Esophagus (tissue), 2 donors: ENCODE data around the gene USP35. TPM values are rescaled to one million over a fixed set of nuclear protein-coding genes. Genes with fewer than 3 reads are reported as not detected.

Experiments
- H3K27ac ChIP-seq, 2 donors: one replicate each; pipeline ENCODE4 v1.5.1; 2013; ENCODE audit warnings: low read depth in 2 of 2, mild to moderate bottlenecking in 2 of 2, inconsistent platforms in 1 of 2, low read length in 1 of 2, moderate library complexity in 1 of 2
- H3K27me3 ChIP-seq, 2 donors: one replicate each; pipeline ENCODE4 v1.6.1; 2013; ENCODE audit warnings: low read length in 2 of 2, control low read depth in 1 of 2, mild to moderate bottlenecking in 1 of 2; ENCODE audit not compliant: insufficient read depth in 2 of 2, control insufficient read depth in 1 of 2
- H3K36me3 ChIP-seq, 2 donors: one replicate each; pipeline ENCODE4 v1.6.1; 2013; ENCODE audit warnings: low read length in 1 of 2; ENCODE audit not compliant: control insufficient read depth in 2 of 2, insufficient read depth in 2 of 2
- H3K4me1 ChIP-seq, 2 donors: one replicate each; pipeline ENCODE4 v1.6.1; 2013; ENCODE audit warnings: low read length in 1 of 2; ENCODE audit not compliant: control insufficient read depth in 2 of 2, insufficient read depth in 2 of 2
- H3K4me3 ChIP-seq, 2 donors: one replicate each; pipeline ENCODE4 v1.5.1; 2013; ENCODE audit warnings: low read length in 2 of 2, mild to moderate bottlenecking in 2 of 2, low read depth in 1 of 2, moderate library complexity in 1 of 2
- H3K9me3 ChIP-seq, 2 donors: one replicate each; pipeline ENCODE4 v1.6.1; 2013; ENCODE audit warnings: mild to moderate bottlenecking in 2 of 2, low read depth in 1 of 2, low read length in 1 of 2, moderate library complexity in 1 of 2; ENCODE audit not compliant: control insufficient read depth in 2 of 2, insufficient read depth in 1 of 2
- WGBS, 2 donors: extraction: QIAGEN DNeasy Blood & Tissue Kit; methylation state at CpG; one replicate each; pipeline ENCODE4 v1.1.7; 2013; 5-methylcytosine and 5-hydroxymethylcytosine counted together
- polyA plus RNA-seq, 2 donors: library from polyadenylated mRNA; stranded (reverse); fragments of 200-250 nt; gene quantifications; one replicate each; pipeline ENCODE4 v1.2.3, GENCODE V29; 2013
- donor health status: healthy with polysubstance abuse.
- donor health status: Bipolar disorder and iron deficiency.

USP35 gene
- polyA plus RNA-seq, 2 donors, result 4.1 to 7.7 TPM

- Histone ChIP-seq H3K27ac (peak overlapping the region; percentile 31 to 51), H3K9me3 (no peaks in the 10 kb centered on the region), H3K36me3 (peaks cover under 1 to 5% of the 10 kb centered on the region in 2 donors), H3K27me3 (no peaks in the 10 kb centered on the region), H3K4me1 (peaks cover 4 to 5% of the 10 kb centered on the region in 2 donors), H3K4me3 (no peak overlapping the region)
- 68% methylated on average over 2 of the region's 2 CpGs for WGBS, 2 donors
These were observed 7.5 kb upstream of the USP35 start for GRCh38 chr11:78181185-78181584.

GRCh38 chr11:78187366-78188285, 1.1 kb upstream of the USP35 start:
- H3K4me1 ChIP-seq, result peaks cover 11 to 14% of the 10 kb centered on the region in 2 donors
- 16 to 20% methylated on average over 31 of the region's 31 CpGs for WGBS, 2 donors
- peak overlapping the region; percentile 82 to 94 for H3K27ac ChIP-seq
- peak overlapping the region; percentile 63 to 93 for H3K4me3 ChIP-seq
- no peaks in the 10 kb centered on the region for H3K9me3 ChIP-seq
- no peaks in the 10 kb centered on the region for H3K36me3 ChIP-seq
- H3K27me3 ChIP-seq, result no peaks in the 10 kb centered on the region

GRCh38 chr11:78189174-78189724, 530 bp downstream of the USP35 start:
- Histone ChIP-seq H3K9me3 (no peaks in the 10 kb centered on the region), H3K4me3 (peak overlapping the region; percentile 63 to 93), H3K27ac (peak overlapping the region in 1 of 2 donors; percentile 19), H3K36me3 (no peaks in the 10 kb centered on the region), H3K27me3 (no peaks in the 10 kb centered on the region), H3K4me1 (peaks cover 11 to 14% of the 10 kb centered on the region in 2 donors)
- WGBS, 2 donors, result 21 to 29% methylated on average over 18 of the region's 18 CpGs

- Histone ChIP-seq H3K36me3 (no peaks in the 10 kb centered on the region), H3K4me3 (no peak overlapping the region), H3K27me3 (no peaks in the 10 kb centered on the region), H3K27ac (no peak overlapping the region), H3K4me1 (peaks cover 11 to 14% of the 10 kb centered on the region in 2 donors), H3K9me3 (no peaks in the 10 kb centered on the region)
- WGBS, 2 donors, result 50 to 54% methylated on average over 3 of the region's 3 CpGs
These were observed 1.1 kb downstream of the USP35 start for GRCh38 chr11:78189851-78190250.

GRCh38 chr11:78190374-78190773, 1.7 kb downstream of the USP35 start:
- 63 to 64% methylated on average over 3 of the region's 3 CpGs for WGBS, 2 donors

GRCh38 chr11:78190871-78191538, 2.3 kb downstream of the USP35 start:
- 87 to 90% methylated on average over 14 of the region's 14 CpGs for WGBS, 2 donors
- H3K4me1 ChIP-seq, result peaks cover 11 to 14% of the 10 kb centered on the region in 2 donors
- H3K27ac ChIP-seq, result no peak overlapping the region
- no peak overlapping the region for H3K4me3 ChIP-seq
- H3K27me3 ChIP-seq, result no peaks in the 10 kb centered on the region
- no peaks in the 10 kb centered on the region for H3K36me3 ChIP-seq
- H3K9me3 ChIP-seq, result no peaks in the 10 kb centered on the region

More at GRCh38 chr11:78190374-78190773, 1.7 kb downstream of the USP35 start:
- no peak overlapping the region for H3K27ac ChIP-seq
- H3K27me3 ChIP-seq, result no peaks in the 10 kb centered on the region
- peaks cover 11 to 14% of the 10 kb centered on the region in 2 donors for H3K4me1 ChIP-seq
- no peaks in the 10 kb centered on the region for H3K36me3 ChIP-seq
- no peak overlapping the region for H3K4me3 ChIP-seq
- H3K9me3 ChIP-seq, result no peaks in the 10 kb centered on the region

GRCh38 chr11:78192223-78192719, 3.6 kb downstream of the USP35 start:
- 68 to 80% methylated on average over 6 of the region's 6 CpGs for WGBS, 2 donors
- Histone ChIP-seq H3K4me3 (no peak overlapping the region), H3K4me1 (peaks cover 8 to 12% of the 10 kb centered on the region in 2 donors), H3K9me3 (no peaks in the 10 kb centered on the region), H3K27ac (no peak overlapping the region), H3K36me3 (peaks cover 0 to 7% of the 10 kb centered on the region in 2 donors), H3K27me3 (no peaks in the 10 kb centered on the region)

- 84 to 87% methylated on average over 4 of the region's 4 CpGs for WGBS, 2 donors
- no peak overlapping the region for H3K27ac ChIP-seq
These were observed 4.2 kb downstream of the USP35 start for GRCh38 chr11:78192911-78193351.

GRCh38 chr11:78193806-78194205, 5.1 kb downstream of the USP35 start:
- WGBS, 2 donors, result 93 to 96% methylated on average over 8 of the region's 8 CpGs
- no peak overlapping the region for H3K27ac ChIP-seq
- no peaks in the 10 kb centered on the region for H3K27me3 ChIP-seq
- H3K4me1 ChIP-seq, result peaks cover 4 to 10% of the 10 kb centered on the region in 2 donors
- H3K9me3 ChIP-seq, result no peaks in the 10 kb centered on the region
- peaks cover 0 to 18% of the 10 kb centered on the region in 2 donors for H3K36me3 ChIP-seq
- H3K4me3 ChIP-seq, result no peak overlapping the region

More at GRCh38 chr11:78192911-78193351, 4.2 kb downstream of the USP35 start:
- Histone ChIP-seq H3K27me3 (no peaks in the 10 kb centered on the region), H3K4me3 (no peak overlapping the region), H3K4me1 (peaks cover 4 to 10% of the 10 kb centered on the region in 2 donors), H3K36me3 (peaks cover 0 to 10% of the 10 kb centered on the region in 2 donors), H3K9me3 (no peaks in the 10 kb centered on the region)
